Mucosa of descending colon (tissue), 3 donors: Measurements from ENCODE around the gene ARHGEF11. TPM values are rescaled to one million over a fixed set of nuclear protein-coding genes. Genes with fewer than 3 reads are reported as not detected.

Source experiments
- ATAC-seq: fragments of 200-7000 bp; cut with Tn5 transposase; one replicate; pipeline ENCODE4 v1.9.1; 2020; ENCODE audit warnings: mild to moderate bottlenecking, moderate library complexity
- DNase-seq, 3 donors: peaks; one replicate each; pipeline ENCODE4 v3.0.0-alpha.2; 2020
- H3K36me3 ChIP-seq: fragments of 200-600 bp; one replicate; pipeline ENCODE4 v1.8.0; 2021; ENCODE audit warnings: low read depth, mild to moderate bottlenecking
- H3K4me1 ChIP-seq: fragments of 200-600 bp; one replicate; pipeline ENCODE4 v1.8.0; 2021; ENCODE audit warnings: low read depth, mild to moderate bottlenecking
- H3K4me3 ChIP-seq: fragments of 200-600 bp; one replicate; pipeline ENCODE4 v1.8.0; 2021; ENCODE audit warnings: mild to moderate bottlenecking
- H3K9me3 ChIP-seq: fragments of 200-600 bp; one replicate; pipeline ENCODE4 v1.8.0; 2021; ENCODE audit warnings: mild to moderate bottlenecking
- intact Hi-C, 2 donors: fragments of 100-400 bp; cut with DNase I in 1 of 2; cut with micrococcal nuclease in 1 of 2; formaldehyde crosslinking; loops; one replicate each; pipeline versions ENCODE4 v1.11.0 to v1.11.1; 2022; cut with DNase I, micrococcal nuclease
- total RNA-seq, 3 donors: library from RNA; stranded (reverse); fragmentation: NEBNext Ultra II Directional in 2 of 3; extraction: Animal tissue kit (Norgen Biotek cat#: 25700) in 2 of 3; gene quantifications; one replicate each; pipeline versions ENCODE4 v1.2.1 to v1.2.4, GENCODE V29; 2021 to 2023
- TF ChIP-seq, protein P1 (sequence below): fragments of 200-600 bp; IDR thresholded peaks from one replicate; pipeline ENCODE4 v1.8.0; 2022; ENCODE audit warnings: antibody characterized with exemption, mild to moderate bottlenecking
- donor health status: DM: no; HTN: no; CAD: no; lungs with moderate emphysema.
- donor health status: DM: no; HTN: no; CAD: no.
- donor health status: DM: no; HTN: yes; CAD: no.

The ARHGEF11 gene
- total RNA-seq, 3 donors from 2014 or later: 47.7 to 75.1 (median 60.0) TPM

DNA sequence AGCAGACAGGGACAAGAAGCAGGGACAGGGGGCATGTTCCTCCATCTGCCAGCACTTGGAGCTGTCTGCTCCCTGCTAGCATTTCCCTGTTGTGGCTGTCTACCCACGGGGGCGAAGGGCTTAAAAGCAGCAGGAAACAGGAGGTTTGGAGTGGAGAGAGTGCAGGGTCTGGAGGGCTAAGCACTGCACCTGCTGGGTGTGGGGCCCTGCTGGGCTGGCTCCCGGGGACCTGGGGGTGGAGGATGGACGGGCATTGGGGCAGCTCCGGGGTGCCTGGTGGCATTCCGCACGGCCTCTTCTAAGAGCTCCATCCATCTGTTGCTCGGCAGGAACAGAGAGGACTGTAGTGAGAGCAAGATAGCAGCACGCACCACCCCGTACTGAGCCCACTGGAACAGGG lies 103.9 kb downstream of the ARHGEF11 start:
- Histone ChIP-seq H3K4me1 (no peaks in the 10 kb centered on the region), H3K36me3 (no peaks in the 10 kb centered on the region), H3K4me3 (no peak overlapping the region), H3K9me3 (no peaks in the 10 kb centered on the region)
- intact Hi-C loops: no loop called here
- ATAC-seq (no peak), DNase-seq (no peak)
- TF ChIP-seq, protein P1, sequence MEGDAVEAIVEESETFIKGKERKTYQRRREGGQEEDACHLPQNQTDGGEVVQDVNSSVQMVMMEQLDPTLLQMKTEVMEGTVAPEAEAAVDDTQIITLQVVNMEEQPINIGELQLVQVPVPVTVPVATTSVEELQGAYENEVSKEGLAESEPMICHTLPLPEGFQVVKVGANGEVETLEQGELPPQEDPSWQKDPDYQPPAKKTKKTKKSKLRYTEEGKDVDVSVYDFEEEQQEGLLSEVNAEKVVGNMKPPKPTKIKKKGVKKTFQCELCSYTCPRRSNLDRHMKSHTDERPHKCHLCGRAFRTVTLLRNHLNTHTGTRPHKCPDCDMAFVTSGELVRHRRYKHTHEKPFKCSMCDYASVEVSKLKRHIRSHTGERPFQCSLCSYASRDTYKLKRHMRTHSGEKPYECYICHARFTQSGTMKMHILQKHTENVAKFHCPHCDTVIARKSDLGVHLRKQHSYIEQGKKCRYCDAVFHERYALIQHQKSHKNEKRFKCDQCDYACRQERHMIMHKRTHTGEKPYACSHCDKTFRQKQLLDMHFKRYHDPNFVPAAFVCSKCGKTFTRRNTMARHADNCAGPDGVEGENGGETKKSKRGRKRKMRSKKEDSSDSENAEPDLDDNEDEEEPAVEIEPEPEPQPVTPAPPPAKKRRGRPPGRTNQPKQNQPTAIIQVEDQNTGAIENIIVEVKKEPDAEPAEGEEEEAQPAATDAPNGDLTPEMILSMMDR: no peak

- no peaks in the 10 kb centered on the region for H3K9me3 ChIP-seq
- H3K4me1 ChIP-seq: no peaks in the 10 kb centered on the region
- intact Hi-C loops: no loop called here
- no peak overlapping the region for H3K4me3 ChIP-seq
- ATAC-seq: no peak
- H3K36me3 ChIP-seq: no peaks in the 10 kb centered on the region
- TF ChIP-seq, protein P1: no peak
- DNase-seq: no peak
Observed at GRCh38 chr1:156939786-156940334, 105.7 kb downstream of the ARHGEF11 start.

- Histone ChIP-seq H3K4me3 (no peak overlapping the region), H3K36me3 (no peaks in the 10 kb centered on the region), H3K4me1 (no peaks in the 10 kb centered on the region), H3K9me3 (no peaks in the 10 kb centered on the region)
- intact Hi-C loops: no loop called here
- no peak for ATAC-seq
- TF ChIP-seq, protein P1: no peak
- no peak for DNase-seq
Observed at GRCh38 chr1:156938813-156939212, 106.7 kb downstream of the ARHGEF11 start.

DNA sequence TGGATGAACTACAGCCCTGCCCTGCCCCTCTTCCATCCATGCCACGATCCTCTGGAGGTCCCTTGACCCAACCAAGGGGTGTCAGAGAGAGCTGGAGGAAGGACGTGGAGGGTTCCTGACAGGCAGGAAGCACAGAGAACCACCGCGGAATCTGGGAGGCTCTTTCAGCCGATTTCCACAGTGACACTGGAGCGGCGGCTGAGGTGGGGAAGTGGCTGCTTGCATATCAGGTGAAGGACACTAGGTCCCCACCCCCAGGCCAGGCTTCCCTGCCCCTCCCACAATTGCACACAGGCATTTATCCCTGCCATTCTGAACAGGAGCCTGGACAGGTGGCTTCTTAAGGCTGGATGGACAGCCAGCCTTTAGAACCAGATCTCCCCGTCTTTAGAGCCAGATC lies 107.7 kb downstream of the ARHGEF11 start:
- Histone ChIP-seq H3K4me3 (no peak overlapping the region), H3K4me1 (no peaks in the 10 kb centered on the region), H3K36me3 (no peaks in the 10 kb centered on the region), H3K9me3 (no peaks in the 10 kb centered on the region)
- TF ChIP-seq, protein P1: no peak
- intact Hi-C loops: no loop called here
- DNase-seq (no peak), ATAC-seq (no peak)

GRCh38 chr1:156936721-156937220 lies 108.8 kb downstream of the ARHGEF11 start:
- Histone ChIP-seq H3K4me3 (no peak overlapping the region), H3K36me3 (no peaks in the 10 kb centered on the region), H3K4me1 (no peaks in the 10 kb centered on the region), H3K9me3 (no peaks in the 10 kb centered on the region)
- intact Hi-C loops: no loop called here
- ATAC-seq: no peak
- TF ChIP-seq, protein P1: no peak
- no peak for DNase-seq

GRCh38 chr1:156936191-156936590 lies 109.4 kb downstream of the ARHGEF11 start:
- no peaks in the 10 kb centered on the region for H3K36me3 ChIP-seq

More at GRCh38 chr1:156936191-156936590, 109.4 kb downstream of the ARHGEF11 start:
- intact Hi-C loops: no loop called here
- Histone ChIP-seq H3K4me3 (no peak overlapping the region), H3K4me1 (no peaks in the 10 kb centered on the region), H3K9me3 (no peaks in the 10 kb centered on the region)
- DNase-seq (no peak), ATAC-seq (no peak)
- TF ChIP-seq, protein P1: no peak
